ENCODE data around the gene UGT2A3. TPM values are rescaled to one million over a fixed set of nuclear protein-coding genes. Genes with fewer than 3 reads are reported as not detected.

Gene UGT2A3
- total and polyA plus RNA-seq, 11 donors, result not detected

DNA sequence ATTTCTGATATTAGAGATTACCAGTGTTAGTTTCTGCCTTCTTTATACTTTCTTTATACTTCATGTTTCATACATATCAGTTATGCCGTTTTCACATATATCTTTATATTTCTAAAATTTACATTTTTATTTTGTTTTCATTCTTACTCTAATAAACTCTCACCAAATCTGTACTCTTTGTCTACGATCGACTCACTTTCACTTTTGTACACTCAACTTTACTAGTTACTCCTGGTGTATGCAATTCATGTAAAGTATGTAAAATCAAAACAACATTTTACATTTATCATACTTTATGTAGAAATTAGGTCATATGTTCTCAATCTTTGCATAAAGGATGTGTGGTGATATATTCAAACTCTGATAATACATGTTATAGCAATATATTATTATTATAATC lies 59.9 kb downstream of the UGT2A3 start:
- intact Hi-C loops (cut with DNase I), result no loop called here
- DNase-seq (no peak), ATAC-seq (no peak)
- WGBS, 4 donors, result 90 to 95% (median 93%) methylated on average over 3 of the region's 3 CpGs
- no peaks in the 10 kb centered on the region for H3K36me3 ChIP-seq
- TF ChIP-seq POLR2A (IDR thresholded peaks at IDR 0.05) (no peak), CTCF (IDR thresholded peaks at IDR 0.05) (no peak)
- no peak overlapping the region for H3K4me3 ChIP-seq
- H3K27ac ChIP-seq, result no peak overlapping the region
- H3K4me1 ChIP-seq, result no peaks in the 10 kb centered on the region
- H3K27me3 ChIP-seq, result no peaks in the 10 kb centered on the region
- H3K9me3 ChIP-seq, result peaks cover 0 to 4% (median 0%) of the 10 kb centered on the region in 12 donors

- no peak for DNase-seq
- ATAC-seq, result no peak
- Histone ChIP-seq H3K27me3 (no peaks in the 10 kb centered on the region), H3K4me1 (no peaks in the 10 kb centered on the region), H3K36me3 (no peaks in the 10 kb centered on the region), H3K27ac (no peak overlapping the region), H3K9me3 (no peaks in the 10 kb centered on the region), H3K4me3 (no peak overlapping the region)
- TF ChIP-seq CTCF (IDR thresholded peaks at IDR 0.05) (no peak), POLR2A (IDR thresholded peaks at IDR 0.05) (no peak)
- WGBS, 4 donors, result 75 to 100% (median 92%) methylated on average over 1 of the region's 1 CpG
- intact Hi-C loops (cut with DNase I), result loop anchor here in 1 of 10 donors (5.0 kb wide), 1 partner anchor 242 kb away; no protein-coding TSS in a partner anchor
These were observed 66.1 kb downstream of the UGT2A3 start for GRCh38 chr4:68885545-68885944.

DNA sequence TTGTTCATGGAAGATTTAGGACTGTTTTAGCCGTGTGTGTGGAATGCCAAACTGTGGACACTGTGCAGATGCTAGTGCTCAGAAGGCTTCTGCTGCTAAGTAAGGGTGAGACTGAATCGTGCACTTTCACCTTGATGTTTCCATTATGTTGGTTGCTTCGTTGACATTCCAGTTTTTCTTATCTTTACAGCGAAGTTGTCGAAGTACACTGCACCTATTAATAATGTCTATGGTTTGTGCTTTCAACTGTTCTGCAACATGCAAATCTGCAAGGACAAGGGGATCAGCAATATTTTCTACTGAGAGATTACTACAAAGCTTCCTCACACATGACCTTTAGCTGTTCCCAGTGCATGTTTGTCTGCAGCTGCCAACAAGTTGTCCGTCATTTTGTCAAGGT lies 67.7 kb downstream of the UGT2A3 start:
- no peak overlapping the region for H3K4me3 ChIP-seq
- H3K27ac ChIP-seq, result no peak overlapping the region
- no peaks in the 10 kb centered on the region for H3K9me3 ChIP-seq
- no peaks in the 10 kb centered on the region for H3K36me3 ChIP-seq
- H3K27me3 ChIP-seq, result no peaks in the 10 kb centered on the region
- TF ChIP-seq POLR2A (IDR thresholded peaks at IDR 0.05), result no peak
- no peak for TF ChIP-seq CTCF (IDR thresholded peaks at IDR 0.05)
- ATAC-seq (no peak), DNase-seq (no peak)
- WGBS, 4 donors, result 27 to 41% (median 39%) methylated on average over 6 of the region's 6 CpGs
- H3K4me1 ChIP-seq, result no peaks in the 10 kb centered on the region
- intact Hi-C loops (cut with DNase I), result no loop called here

Other genes starting within 250 kb of the UGT2A3 start
- gene UGT2B10, start 135.8 kb downstream of the UGT2A3 start, total RNA-seq, result not detected
- not detected for gene UGT2B10, start 135.8 kb downstream of the UGT2A3 start, polyA plus RNA-seq
- not detected for gene UGT2B7, start 144.7 kb upstream of the UGT2A3 start, total RNA-seq
- gene UGT2B7, start 144.7 kb upstream of the UGT2A3 start, polyA plus RNA-seq, result not detected